ENCODE data around the gene VIPR2.

VIPR2 gene

GRCh38 chr7:159116581-159117339 lies 27.9 kb downstream of the VIPR2 start:
- DNase-seq (ENCODE audit: insufficient read length, low spot score) (no peak), FAIRE-seq (no peak)
- TF ChIP-seq POLR2A (IDR thresholded peaks at IDR 0.05; ENCODE audit: low read depth, low read length), result no peak

- FAIRE-seq (no peak), DNase-seq (ENCODE audit: insufficient read length, low spot score) (no peak)
- no peak for TF ChIP-seq POLR2A (IDR thresholded peaks at IDR 0.05; ENCODE audit: low read depth, low read length)
Observed at GRCh38 chr7:159115601-159116501, 28.8 kb downstream of the VIPR2 start.

DNA sequence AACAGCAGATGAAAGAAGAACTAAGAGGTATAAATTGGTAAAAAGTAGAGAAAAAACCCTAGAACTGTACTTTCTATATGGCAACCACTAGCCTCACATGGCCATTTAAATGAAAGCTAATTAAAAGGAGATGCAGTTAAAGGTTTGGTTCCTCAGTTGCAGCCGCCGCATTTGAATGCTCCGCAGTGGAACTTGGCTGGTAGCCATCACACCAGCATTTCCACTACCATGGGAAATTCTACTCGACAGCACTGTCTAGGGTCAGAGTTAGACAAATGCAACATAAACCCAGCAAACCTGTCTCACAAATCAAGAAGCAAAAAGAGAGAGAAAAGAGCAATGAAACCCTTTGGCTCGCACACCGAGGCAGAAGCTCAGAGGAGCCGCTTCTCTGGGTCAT lies 29.7 kb downstream of the VIPR2 start:
- no peak for TF ChIP-seq POLR2A (IDR thresholded peaks at IDR 0.05; ENCODE audit: low read depth, low read length)
- no peak for FAIRE-seq

GRCh38 chr7:159114096-159114495 lies 30.6 kb downstream of the VIPR2 start:
- TF ChIP-seq POLR2A (IDR thresholded peaks at IDR 0.05; ENCODE audit: low read depth, low read length), result no peak
- no peak for FAIRE-seq
- no peak for DNase-seq (ENCODE audit: insufficient read length, low spot score)

More for the DNA sequence above, 29.7 kb downstream of the VIPR2 start:
- no peak for DNase-seq (ENCODE audit: insufficient read length, low spot score)

DNA sequence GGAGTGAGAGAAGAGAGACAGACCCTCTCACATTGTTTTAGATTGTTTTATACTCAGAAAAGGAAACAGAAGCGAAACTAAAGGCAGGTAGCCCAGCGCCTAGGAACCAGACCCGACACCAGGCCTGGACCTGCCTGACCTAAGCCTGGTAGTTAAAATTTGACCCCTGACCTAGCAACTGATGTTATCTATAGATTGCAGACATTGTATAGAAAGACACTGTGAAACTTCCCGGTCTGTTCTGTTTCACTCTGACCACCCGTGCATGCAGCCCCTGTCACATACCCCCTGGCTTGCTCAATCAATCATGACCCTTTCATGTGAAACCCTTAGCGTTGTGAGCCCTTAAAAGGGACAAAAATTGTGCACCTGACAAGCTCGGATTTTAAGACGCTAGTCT lies 31.6 kb downstream of the VIPR2 start:
- FAIRE-seq (no peak), DNase-seq (ENCODE audit: insufficient read length, low spot score) (no peak)
- no peak for TF ChIP-seq POLR2A (IDR thresholded peaks at IDR 0.05; ENCODE audit: low read depth, low read length)

GRCh38 chr7:159112136-159113011 lies 32.3 kb downstream of the VIPR2 start:
- DNase-seq (ENCODE audit: insufficient read length, low spot score), result no peak
- no peak for FAIRE-seq
- TF ChIP-seq POLR2A (IDR thresholded peaks at IDR 0.05; ENCODE audit: low read depth, low read length), result no peak

DNA sequence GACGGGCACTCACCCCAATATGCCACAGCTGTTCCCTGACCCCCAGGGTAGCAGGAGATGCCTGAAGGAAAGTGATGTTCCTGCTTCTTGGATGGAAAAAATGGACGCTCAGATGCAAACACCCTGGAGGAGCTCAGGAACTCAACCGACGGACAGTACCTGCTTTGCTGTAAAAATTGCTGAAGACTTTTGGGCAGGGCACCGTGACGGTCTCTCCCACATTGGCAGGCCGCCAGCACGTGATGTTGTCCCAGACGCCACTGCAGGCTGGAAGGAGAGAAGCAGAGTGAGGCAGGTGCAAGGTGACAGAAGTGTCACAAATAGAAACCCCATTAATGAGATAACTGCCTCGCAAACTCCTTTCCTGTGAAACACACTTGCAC lies 35.0 kb downstream of the VIPR2 start:
- TF ChIP-seq POLR2A (IDR thresholded peaks at IDR 0.05; ENCODE audit: low read depth, low read length), result no peak
- FAIRE-seq, result no peak
- no peak for DNase-seq (ENCODE audit: insufficient read length, low spot score)

GRCh38 chr7:159108941-159109652 lies 35.6 kb downstream of the VIPR2 start:
- TF ChIP-seq POLR2A (IDR thresholded peaks at IDR 0.05; ENCODE audit: low read depth, low read length), result no peak
- DNase-seq (ENCODE audit: insufficient read length, low spot score) (no peak), FAIRE-seq (no peak)

GRCh38 chr7:159108491-159108890 lies 36.2 kb downstream of the VIPR2 start:
- FAIRE-seq, result no peak
- DNase-seq (ENCODE audit: insufficient read length, low spot score), result no peak
- TF ChIP-seq POLR2A (IDR thresholded peaks at IDR 0.05; ENCODE audit: low read depth, low read length), result no peak

DNA sequence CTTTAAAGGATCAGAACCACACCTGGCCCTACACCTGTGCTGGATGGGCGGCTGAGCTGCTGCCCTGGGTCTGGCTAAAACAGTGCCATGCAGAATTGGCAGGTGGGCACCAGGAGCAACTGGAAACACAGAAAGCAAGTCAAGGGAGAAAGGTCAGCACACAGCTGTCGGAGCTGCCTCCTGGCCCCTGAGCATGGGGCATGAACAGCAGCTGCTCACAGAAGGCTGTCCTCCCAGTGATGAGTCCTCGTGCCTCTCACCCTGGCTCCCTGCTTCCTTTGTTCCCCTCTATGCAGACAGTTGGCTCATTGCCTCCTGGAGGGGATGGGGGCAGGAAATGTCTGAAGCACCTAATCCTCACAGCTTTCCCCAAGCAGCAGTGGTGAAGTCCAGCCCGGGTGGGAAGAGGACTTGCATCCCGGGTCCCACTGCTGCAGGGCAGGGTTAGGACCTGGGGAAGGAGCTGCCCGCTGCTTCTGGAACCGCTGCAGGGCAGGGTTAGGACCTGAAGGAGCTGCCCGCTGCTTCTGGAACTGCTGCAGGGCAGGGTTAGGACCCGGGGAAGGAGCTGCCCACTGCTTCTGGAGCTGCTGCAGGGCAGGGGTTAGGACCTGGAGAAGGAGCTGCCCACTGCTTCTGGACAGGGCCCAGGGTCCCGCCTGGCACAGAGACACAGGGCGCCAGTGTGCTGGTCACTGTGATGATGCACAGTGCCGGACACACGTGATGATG lies 37.3 kb downstream of the VIPR2 start:
- FAIRE-seq (no peak), DNase-seq (ENCODE audit: insufficient read length, low spot score) (no peak)
- TF ChIP-seq POLR2A (IDR thresholded peaks at IDR 0.05; ENCODE audit: low read depth, low read length), result no peak

DNA sequence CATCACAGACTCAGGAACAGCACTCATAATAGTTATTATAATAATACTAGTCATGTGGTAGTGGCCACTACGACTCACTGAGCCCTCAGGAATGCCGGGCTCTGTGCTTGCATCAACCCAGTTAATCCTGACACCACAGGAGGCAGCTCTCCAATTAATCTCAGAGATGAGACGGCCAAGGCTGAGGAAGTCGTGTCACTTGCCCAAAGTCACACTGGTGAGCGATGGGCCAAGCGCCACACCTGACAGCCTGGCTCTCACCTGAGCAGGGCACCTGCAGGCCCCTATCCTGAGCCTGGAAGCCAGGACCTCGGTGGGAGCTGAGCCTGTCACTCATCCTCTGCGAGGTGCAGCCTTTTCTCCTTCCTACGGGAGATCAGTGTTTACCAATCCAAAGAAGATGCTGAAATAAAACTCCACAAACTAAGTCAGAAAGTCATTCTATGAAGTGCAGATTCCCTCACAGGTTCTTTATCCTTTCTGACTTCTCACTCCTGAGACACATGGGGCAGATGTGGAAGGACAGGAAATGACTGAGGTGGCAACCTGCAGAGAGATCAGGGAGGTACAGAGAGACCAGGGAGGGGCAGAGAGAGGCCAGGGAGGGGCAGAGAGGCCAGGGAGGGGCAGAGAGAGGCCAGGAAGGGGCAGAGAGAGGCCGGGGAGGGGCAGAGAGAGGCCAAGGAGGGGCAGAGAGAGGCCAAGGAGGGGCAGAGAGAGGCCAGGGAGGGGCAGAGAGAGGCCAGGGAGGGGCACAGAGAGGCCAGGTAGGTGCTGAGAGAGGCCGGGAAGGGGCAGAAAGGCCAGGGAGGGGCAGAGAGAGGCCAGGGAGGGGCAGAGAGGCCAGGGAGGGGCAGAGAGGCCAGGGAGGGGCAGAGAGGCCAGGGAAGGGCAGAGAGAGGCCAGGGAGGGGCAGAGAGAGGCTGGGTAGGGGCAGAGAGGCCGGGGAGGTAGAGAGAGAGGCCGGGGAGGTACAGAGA lies 38.5 kb downstream of the VIPR2 start:
- DNase-seq (ENCODE audit: insufficient read length, low spot score), result peak; percentile 20
- TF ChIP-seq POLR2A (IDR thresholded peaks at IDR 0.05; ENCODE audit: low read depth, low read length), result no peak
- FAIRE-seq, result no peak
